Mesothelial cell of epicardium (in vitro differentiated cells): ENCODE data around the gene FLAD1. TPM values are rescaled to one million over a fixed set of nuclear protein-coding genes. Genes with fewer than 3 reads are reported as not detected.

ENCODE experiments used
- DNase-seq, 2 experiments: peaks; one replicate each; pipeline ENCODE4 v3.0.0; 2021; ENCODE audit warnings: low spot score in 2 of 2; ENCODE audit not compliant: unreplicated experiment in 2 of 2
- H3K27ac Mint-ChIP-seq: 2 replicates; pipeline ENCODE4 v1.8.0; 2021; ENCODE audit warnings: mixed read lengths
- H3K27me3 Mint-ChIP-seq: 2 replicates; pipeline ENCODE4 v1.8.0; 2021; ENCODE audit warnings: low read depth, mixed read lengths
- H3K36me3 Mint-ChIP-seq: 2 replicates; pipeline ENCODE4 v1.8.0; 2021; ENCODE audit warnings: mixed read lengths
- H3K4me1 Mint-ChIP-seq: 2 replicates; pipeline ENCODE4 v1.8.0; 2021; ENCODE audit warnings: mixed read lengths
- H3K4me3 Mint-ChIP-seq: 2 replicates; pipeline ENCODE4 v1.8.0; 2021; ENCODE audit warnings: mild to moderate bottlenecking, moderate library complexity, mixed read lengths
- H3K9me3 Mint-ChIP-seq: 2 replicates; pipeline ENCODE4 v1.8.0; 2021; ENCODE audit warnings: mixed read lengths
- total RNA-seq: library from RNA; stranded (reverse); gene quantifications from 3 replicates; pipeline ENCODE4 v1.2.1, GENCODE V29; 2021
- TF ChIP-seq, protein P1 (sequence below): fragments of 200-600 bp; sonication (generic); IDR thresholded peaks from one replicate; pipeline ENCODE4 v1.5.0; 2021; ENCODE audit warnings: antibody characterized with exemption; ENCODE audit not compliant: unreplicated experiment

The FLAD1 gene
- total RNA-seq, 1 donor from 2014 or later = 48.3 TPM

DNA sequence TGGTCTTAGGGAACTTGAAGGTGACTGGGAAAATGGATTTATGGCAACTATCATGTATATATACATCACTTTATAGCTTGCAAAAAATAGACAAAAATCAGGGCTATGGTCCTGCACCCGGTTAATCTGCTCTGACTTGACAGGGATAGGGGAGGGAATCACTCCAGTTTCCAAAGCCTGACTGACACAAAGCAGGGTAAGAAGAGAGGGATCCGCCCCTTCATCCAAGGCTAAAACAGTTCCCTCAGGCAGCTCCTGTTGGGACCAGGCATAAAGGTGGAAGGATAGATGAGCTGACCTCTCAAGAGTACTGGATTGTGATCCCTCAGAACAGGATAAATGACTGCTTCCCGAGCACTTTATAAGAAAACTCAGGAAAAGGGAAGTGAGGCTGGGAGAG is 28.6 kb upstream of the FLAD1 start:
- TF ChIP-seq, protein P1, sequence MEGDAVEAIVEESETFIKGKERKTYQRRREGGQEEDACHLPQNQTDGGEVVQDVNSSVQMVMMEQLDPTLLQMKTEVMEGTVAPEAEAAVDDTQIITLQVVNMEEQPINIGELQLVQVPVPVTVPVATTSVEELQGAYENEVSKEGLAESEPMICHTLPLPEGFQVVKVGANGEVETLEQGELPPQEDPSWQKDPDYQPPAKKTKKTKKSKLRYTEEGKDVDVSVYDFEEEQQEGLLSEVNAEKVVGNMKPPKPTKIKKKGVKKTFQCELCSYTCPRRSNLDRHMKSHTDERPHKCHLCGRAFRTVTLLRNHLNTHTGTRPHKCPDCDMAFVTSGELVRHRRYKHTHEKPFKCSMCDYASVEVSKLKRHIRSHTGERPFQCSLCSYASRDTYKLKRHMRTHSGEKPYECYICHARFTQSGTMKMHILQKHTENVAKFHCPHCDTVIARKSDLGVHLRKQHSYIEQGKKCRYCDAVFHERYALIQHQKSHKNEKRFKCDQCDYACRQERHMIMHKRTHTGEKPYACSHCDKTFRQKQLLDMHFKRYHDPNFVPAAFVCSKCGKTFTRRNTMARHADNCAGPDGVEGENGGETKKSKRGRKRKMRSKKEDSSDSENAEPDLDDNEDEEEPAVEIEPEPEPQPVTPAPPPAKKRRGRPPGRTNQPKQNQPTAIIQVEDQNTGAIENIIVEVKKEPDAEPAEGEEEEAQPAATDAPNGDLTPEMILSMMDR = no peak
- peaks cover 56% of the 10 kb centered on the region for H3K4me1 Mint-ChIP-seq
- H3K27me3 Mint-ChIP-seq = no peaks in the 10 kb centered on the region
- H3K4me3 Mint-ChIP-seq = peak overlapping the region; percentile 85
- H3K36me3 Mint-ChIP-seq = peaks cover 6% of the 10 kb centered on the region
- H3K27ac Mint-ChIP-seq = peak overlapping the region; percentile 97
- H3K9me3 Mint-ChIP-seq = no peaks in the 10 kb centered on the region
- DNase-seq = no peak

DNA sequence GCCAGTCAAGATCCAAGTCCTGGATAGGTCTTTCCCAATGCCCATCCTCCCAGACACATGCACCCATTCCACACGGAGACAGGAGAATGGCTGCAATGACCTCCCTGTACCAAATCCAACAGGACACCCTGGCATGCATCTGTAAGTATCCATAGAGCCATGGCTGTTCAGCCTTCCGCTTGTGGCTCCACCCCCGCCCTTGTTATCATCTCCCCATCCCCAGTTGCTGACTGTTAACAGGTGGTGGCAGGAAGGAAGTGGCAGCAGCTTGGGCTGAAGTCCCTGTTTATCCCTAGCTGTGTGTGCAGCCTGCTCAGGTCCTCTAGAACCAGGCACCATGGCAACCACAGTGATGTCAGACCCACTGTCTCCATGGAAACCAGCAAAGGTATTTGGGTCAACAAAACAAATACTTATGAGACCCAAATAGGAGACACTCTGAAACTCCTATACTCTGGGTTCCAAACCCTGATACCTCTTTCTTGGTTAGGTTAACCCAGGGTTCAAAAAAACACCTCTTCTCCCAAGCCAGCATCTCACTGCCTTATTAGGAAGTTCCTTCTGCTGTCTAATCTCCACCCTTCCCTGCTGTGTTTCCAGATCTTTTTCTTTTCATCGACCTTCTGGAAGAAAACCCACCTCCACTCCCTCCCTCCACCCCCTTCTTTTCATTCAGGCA is 28.0 kb upstream of the FLAD1 start:
- TF ChIP-seq, protein P1 = no peak
- peaks cover 6% of the 10 kb centered on the region for H3K36me3 Mint-ChIP-seq
- DNase-seq = no peak
- H3K4me1 Mint-ChIP-seq = peaks cover 56% of the 10 kb centered on the region
- H3K9me3 Mint-ChIP-seq = no peaks in the 10 kb centered on the region
- peak overlapping the region; percentile 85 for H3K4me3 Mint-ChIP-seq
- peak overlapping the region; percentile 97 for H3K27ac Mint-ChIP-seq
- H3K27me3 Mint-ChIP-seq = no peaks in the 10 kb centered on the region

DNA sequence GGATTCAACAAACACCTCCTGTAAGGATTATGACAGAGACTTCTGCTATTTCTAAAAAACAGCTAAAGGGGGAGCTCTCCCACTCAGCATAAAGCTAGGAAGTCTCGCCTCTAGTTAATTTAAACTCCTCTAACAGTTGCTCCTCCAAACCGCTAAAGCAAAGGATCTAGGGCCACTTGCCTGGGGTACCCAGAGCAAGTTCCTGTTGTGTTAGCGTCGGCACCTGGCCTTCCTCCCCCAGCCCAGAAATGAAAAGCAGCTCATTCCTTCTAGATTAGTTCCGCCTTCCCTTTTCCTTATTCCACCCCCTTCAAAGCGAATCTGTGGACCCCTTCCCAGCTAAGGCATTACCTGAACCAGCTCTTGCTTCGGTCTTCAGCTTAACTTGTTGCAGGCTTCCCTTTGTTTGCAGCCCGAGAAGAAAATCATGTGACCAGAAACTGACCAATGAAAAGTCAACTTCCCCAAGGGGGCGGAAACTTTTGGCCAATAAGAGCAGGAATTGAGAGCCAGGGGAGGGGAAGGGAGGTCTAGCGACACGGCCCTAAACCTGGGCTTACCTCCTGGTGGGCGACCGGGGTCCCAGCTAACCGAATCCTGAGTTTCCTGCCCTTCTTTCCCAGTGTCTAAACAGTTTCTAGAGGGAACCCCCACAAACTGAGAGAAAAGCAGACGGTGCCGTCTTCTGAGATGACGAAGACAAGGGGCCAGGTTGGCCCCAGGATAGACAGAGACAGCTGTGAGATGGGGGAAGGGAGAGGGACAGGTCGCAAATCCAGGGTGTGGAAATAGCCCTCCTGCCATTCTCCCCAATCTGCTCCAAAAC is 27.2 kb upstream of the FLAD1 start, which contains the start of gene PBXIP1:
TSS of gene PBXIP1 (minus strand) at position 382 of the 826 bp plus-strand sequence. CDS start 2,378 bp downstream, outside the sequence.
- no peaks in the 10 kb centered on the region for H3K9me3 Mint-ChIP-seq
- H3K36me3 Mint-ChIP-seq = peaks cover under 1% of the 10 kb centered on the region
- peak; percentile 58 to 80 for DNase-seq
- no peaks in the 10 kb centered on the region for H3K27me3 Mint-ChIP-seq
- TF ChIP-seq, protein P1 = no peak
- peak within 1 kb of the TSS; percentile 97 for H3K27ac Mint-ChIP-seq
- H3K4me3 Mint-ChIP-seq = peak within 1 kb of the TSS; percentile 85
- H3K4me1 Mint-ChIP-seq = peaks cover 64% of the 10 kb centered on the region

DNA sequence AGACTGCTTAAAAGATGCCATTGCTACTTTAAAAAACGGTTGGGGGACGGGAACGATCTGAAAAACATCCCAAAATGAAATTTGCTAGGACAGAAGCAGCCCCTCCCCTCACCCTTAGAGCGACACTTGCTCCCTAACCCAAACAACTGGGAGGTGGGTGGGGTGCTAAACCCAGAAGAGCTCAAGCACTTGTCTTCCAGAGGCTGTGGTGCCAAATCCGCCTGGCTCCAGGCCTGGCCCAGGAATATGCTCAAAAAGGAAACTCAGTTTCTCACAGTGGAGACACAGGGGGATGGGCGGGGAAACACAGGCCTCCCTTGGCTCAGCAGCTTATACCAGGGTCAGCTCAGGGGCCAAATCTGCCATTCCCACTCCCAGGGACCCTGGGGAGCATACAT is 26.6 kb upstream of the FLAD1 start:
- Mint-ChIP-seq H3K27me3 (no peaks in the 10 kb centered on the region), H3K27ac (peak overlapping the region; percentile 97), H3K4me1 (peaks cover 66% of the 10 kb centered on the region), H3K9me3 (no peaks in the 10 kb centered on the region), H3K36me3 (no peaks in the 10 kb centered on the region), H3K4me3 (peak overlapping the region; percentile 85)
- TF ChIP-seq, protein P1 = no peak
- DNase-seq = no peak

DNA sequence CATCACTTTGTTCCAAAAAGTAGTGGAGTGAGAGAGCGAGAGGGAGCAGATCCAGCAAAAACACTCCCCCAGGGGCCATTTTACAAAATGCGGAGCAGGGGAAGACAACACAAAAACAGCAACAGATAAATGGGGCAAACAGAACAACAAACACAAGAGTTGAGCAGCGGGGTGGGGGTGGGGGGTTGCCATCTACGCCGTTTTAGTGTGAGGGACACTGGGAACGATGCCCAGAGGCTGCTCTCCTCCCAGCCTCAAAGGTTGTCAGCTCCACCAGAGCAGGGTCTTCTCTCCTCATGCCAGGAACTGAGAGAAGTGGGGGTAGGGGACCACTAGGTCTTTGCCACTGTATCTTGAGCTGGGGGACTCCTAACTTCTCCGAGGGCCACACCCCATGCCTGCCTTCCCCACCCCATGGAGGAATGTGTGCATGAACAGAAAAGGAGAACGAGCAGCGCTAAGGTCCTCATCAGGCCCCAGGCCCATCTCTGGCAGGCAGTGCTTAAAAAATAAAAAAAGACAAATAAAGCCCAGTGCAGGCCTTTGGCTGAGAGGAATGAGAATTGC is 26.0 kb upstream of the FLAD1 start:
- H3K27me3 Mint-ChIP-seq = no peaks in the 10 kb centered on the region
- TF ChIP-seq, protein P1 = no peak
- no peak for DNase-seq
- H3K9me3 Mint-ChIP-seq = no peaks in the 10 kb centered on the region
- H3K4me1 Mint-ChIP-seq = peaks cover 64% of the 10 kb centered on the region
- peak overlapping the region; percentile 97 for H3K27ac Mint-ChIP-seq
- H3K4me3 Mint-ChIP-seq = peak overlapping the region; percentile 22
- H3K36me3 Mint-ChIP-seq = no peaks in the 10 kb centered on the region
